ENCODE results near the gene RAB4B.
A peak's percentile ranks its signal among the peaks of the same experiment; 100 is the strongest.
"Not testable (repeated sequence)": the region's sequence is repeated elsewhere in the genome, so short reads cannot be mapped to it uniquely, and the experiment has no call there.

Gene RAB4B

GRCh38 chr19:40777937-40778705 lies at the start of gene RAB4B:
RAB4B (plus strand) TSS chr19:40778247; CDS start chr19:40778376, 129 bp downstream.
- DNase-seq, result peak; percentile 98 to 100

GRCh38 chr19:40730065-40730464 lies 48.0 kb upstream of the RAB4B start:
- DNase-seq, result not testable (repeated sequence)

GRCh38 chr19:40732304-40732703 lies 45.7 kb upstream of the RAB4B start:
- DNase-seq, result not testable (repeated sequence)

- no peak for DNase-seq
Measured at GRCh38 chr19:40733149-40733548, 44.9 kb upstream of the RAB4B start.

- DNase-seq, result no peak
Measured at GRCh38 chr19:40735013-40735771, 42.9 kb upstream of the RAB4B start.

- no peak for DNase-seq
Measured at GRCh38 chr19:40736661-40737060, 41.4 kb upstream of the RAB4B start.

- no peak for DNase-seq
Measured at GRCh38 chr19:40737102-40737644, 40.9 kb upstream of the RAB4B start.

- no peak for DNase-seq
Measured at GRCh38 chr19:40739030-40739839, 38.8 kb upstream of the RAB4B start.

GRCh38 chr19:40739871-40740703 lies 38.0 kb upstream of the RAB4B start:
- DNase-seq, result no peak

- DNase-seq, result peak; percentile 29 to 68
Measured at GRCh38 chr19:40740747-40741146, 37.3 kb upstream of the RAB4B start.

- DNase-seq, result no peak
Measured at GRCh38 chr19:40741527-40742390, 36.3 kb upstream of the RAB4B start.

- no peak for DNase-seq
Measured at GRCh38 chr19:40742477-40742876, 35.6 kb upstream of the RAB4B start.

- DNase-seq, result no peak
Measured at GRCh38 chr19:40742886-40743285, 35.2 kb upstream of the RAB4B start.

- DNase-seq, result no peak
Measured at GRCh38 chr19:40743926-40744325, 34.1 kb upstream of the RAB4B start.

- DNase-seq, result no peak
Measured at GRCh38 chr19:40744554-40745401, 33.3 kb upstream of the RAB4B start.

GRCh38 chr19:40745402-40745780 lies 32.7 kb upstream of the RAB4B start:
- no peak for DNase-seq

- DNase-seq, result no peak
Measured at GRCh38 chr19:40747536-40747935, 30.5 kb upstream of the RAB4B start.

GRCh38 chr19:40750058-40750873 lies 27.8 kb upstream of the RAB4B start, which contains the start of gene ACTMAP:
ACTMAP (minus strand) TSS chr19:40750477; CDS start chr19:40749803, 674 bp downstream.
- peak; percentile 99 to 100 for DNase-seq
